ENCODE measurements around the gene ACTL6A.

The ACTL6A gene

DNA sequence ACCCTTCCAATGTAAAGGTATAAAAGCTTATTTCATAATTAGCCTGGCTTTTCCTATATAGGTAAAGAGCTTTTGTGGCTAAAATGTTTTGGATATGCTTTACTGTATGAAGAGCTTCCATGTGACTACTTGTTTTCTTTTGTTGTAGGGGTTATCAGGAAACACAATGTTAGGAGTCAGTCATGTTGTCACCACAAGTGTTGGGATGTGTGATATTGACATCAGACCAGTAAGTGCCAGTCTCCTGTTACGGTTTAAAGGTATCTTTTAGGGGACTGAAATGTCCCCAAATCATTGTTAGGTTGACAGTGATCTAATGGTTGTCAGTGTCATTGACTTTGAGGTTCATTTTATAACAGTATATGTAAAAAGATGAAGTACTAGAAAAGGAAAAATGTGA, 18.3 kb downstream of the ACTL6A start:
- Histone ChIP-seq H3K9me3 (ENCODE audit: insufficient read depth, low read depth, low read length) (no peaks in the 10 kb centered on the region), H3F3A (ENCODE audit: low read depth) (no peaks in the 10 kb centered on the region), H3K9ac (ENCODE audit: low read depth, low read length, poor library complexity, severe bottlenecking) (no peak overlapping the region), H3K36me3 (ENCODE audit: insufficient read depth, low read length) (peaks cover 88% of the 10 kb centered on the region), H3K9me2 (replicated peaks; ENCODE audit: low read depth, low read length) (no peaks in the 10 kb centered on the region), H3K4me2 (ENCODE audit: low read depth, low read length, poor library complexity, severe bottlenecking) (no peak overlapping the region), H3K27me3 (ENCODE audit: insufficient read depth, low read length, poor library complexity, severe bottlenecking) (no peaks in the 10 kb centered on the region), H4K20me1 (ENCODE audit: insufficient read depth, low read length, poor library complexity, severe bottlenecking) (no peaks in the 10 kb centered on the region), H3K4me1 (ENCODE audit: insufficient read depth, low read length, poor library complexity, severe bottlenecking) (no peaks in the 10 kb centered on the region), H3K4me3 (ENCODE audit: low read length, poor library complexity, severe bottlenecking) (no peak overlapping the region), H3K79me2 (ENCODE audit: insufficient read depth, low read length) (no peaks in the 10 kb centered on the region), H2AFZ (ENCODE audit: low read length) (no peak overlapping the region)
- TF ChIP-seq, protein P1, sequence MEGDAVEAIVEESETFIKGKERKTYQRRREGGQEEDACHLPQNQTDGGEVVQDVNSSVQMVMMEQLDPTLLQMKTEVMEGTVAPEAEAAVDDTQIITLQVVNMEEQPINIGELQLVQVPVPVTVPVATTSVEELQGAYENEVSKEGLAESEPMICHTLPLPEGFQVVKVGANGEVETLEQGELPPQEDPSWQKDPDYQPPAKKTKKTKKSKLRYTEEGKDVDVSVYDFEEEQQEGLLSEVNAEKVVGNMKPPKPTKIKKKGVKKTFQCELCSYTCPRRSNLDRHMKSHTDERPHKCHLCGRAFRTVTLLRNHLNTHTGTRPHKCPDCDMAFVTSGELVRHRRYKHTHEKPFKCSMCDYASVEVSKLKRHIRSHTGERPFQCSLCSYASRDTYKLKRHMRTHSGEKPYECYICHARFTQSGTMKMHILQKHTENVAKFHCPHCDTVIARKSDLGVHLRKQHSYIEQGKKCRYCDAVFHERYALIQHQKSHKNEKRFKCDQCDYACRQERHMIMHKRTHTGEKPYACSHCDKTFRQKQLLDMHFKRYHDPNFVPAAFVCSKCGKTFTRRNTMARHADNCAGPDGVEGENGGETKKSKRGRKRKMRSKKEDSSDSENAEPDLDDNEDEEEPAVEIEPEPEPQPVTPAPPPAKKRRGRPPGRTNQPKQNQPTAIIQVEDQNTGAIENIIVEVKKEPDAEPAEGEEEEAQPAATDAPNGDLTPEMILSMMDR (conservative IDR thresholded peaks at IDR 0.05; ENCODE audit: low read length) = no peak
- TF ChIP-seq EZH2phosphoT487 (IDR thresholded peaks at IDR 0.05; ENCODE audit: borderline replicate concordance) = no peak

DNA sequence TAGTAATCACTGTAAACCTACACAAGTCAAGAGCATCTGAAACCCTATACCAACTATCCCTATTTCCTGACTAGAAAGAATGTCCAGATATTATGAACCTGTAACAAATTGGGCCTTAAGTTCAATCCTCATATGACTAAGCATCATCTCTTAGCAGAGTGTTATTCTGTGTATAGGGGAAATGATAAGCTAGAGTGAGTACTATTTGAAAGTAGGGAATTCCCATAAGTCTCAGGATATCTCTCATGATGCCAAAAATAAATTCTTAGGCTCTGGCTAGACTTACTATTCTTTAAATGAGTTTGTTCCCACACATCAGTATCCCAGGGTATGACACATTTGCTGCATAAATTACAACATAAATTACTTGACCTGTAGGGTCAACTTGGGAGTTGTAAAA, 26.4 kb downstream of the ACTL6A start:
- TF ChIP-seq, protein P1 (conservative IDR thresholded peaks at IDR 0.05; ENCODE audit: low read length) = no peak
- TF ChIP-seq EZH2phosphoT487 (IDR thresholded peaks at IDR 0.05; ENCODE audit: borderline replicate concordance) = no peak
- Histone ChIP-seq H3K27me3 (ENCODE audit: insufficient read depth, low read length, poor library complexity, severe bottlenecking) (no peaks in the 10 kb centered on the region), H3K9me2 (replicated peaks; ENCODE audit: low read depth, low read length) (no peaks in the 10 kb centered on the region), H3K36me3 (ENCODE audit: insufficient read depth, low read length) (peaks cover 93% of the 10 kb centered on the region), H3K4me3 (ENCODE audit: low read length, poor library complexity, severe bottlenecking) (no peak overlapping the region), H3K9me3 (ENCODE audit: insufficient read depth, low read depth, low read length) (no peaks in the 10 kb centered on the region), H3K4me1 (ENCODE audit: insufficient read depth, low read length, poor library complexity, severe bottlenecking) (no peaks in the 10 kb centered on the region), H3K9ac (ENCODE audit: low read depth, low read length, poor library complexity, severe bottlenecking) (no peak overlapping the region), H2AFZ (ENCODE audit: low read length) (no peak overlapping the region), H4K20me1 (ENCODE audit: insufficient read depth, low read length, poor library complexity, severe bottlenecking) (no peaks in the 10 kb centered on the region), H3F3A (ENCODE audit: low read depth) (no peaks in the 10 kb centered on the region), H3K4me2 (ENCODE audit: low read depth, low read length, poor library complexity, severe bottlenecking) (no peak overlapping the region), H3K79me2 (ENCODE audit: insufficient read depth, low read length) (no peaks in the 10 kb centered on the region)

DNA sequence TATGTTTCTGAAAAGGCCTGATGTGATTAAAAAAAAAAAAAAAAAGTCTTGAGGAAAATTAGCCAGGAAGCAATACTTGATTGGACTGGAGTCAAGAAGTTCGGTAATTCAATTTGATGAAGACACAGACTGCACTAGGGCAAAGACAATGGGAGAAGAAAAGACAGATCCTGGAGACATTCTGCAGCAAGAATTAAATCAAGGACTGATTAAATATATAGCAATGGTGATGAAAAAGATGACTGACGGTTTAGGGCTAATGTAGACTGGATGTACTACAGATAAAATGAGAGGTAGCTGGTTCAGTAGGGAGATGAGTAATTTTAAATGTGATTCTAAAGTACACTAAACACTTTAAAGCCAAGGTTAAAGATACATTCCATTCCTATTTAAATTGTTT, 27.9 kb downstream of the ACTL6A start:
- TF ChIP-seq EZH2phosphoT487 (IDR thresholded peaks at IDR 0.05; ENCODE audit: borderline replicate concordance) = no peak
- TF ChIP-seq, protein P1 (conservative IDR thresholded peaks at IDR 0.05; ENCODE audit: low read length) = no peak
- no peaks in the 10 kb centered on the region for H3K9me3 ChIP-seq (ENCODE audit: insufficient read depth, low read depth, low read length)
- H3K4me3 ChIP-seq (ENCODE audit: low read length, poor library complexity, severe bottlenecking) = no peak overlapping the region
- peaks cover 4% of the 10 kb centered on the region for H4K20me1 ChIP-seq (ENCODE audit: insufficient read depth, low read length, poor library complexity, severe bottlenecking)
- no peak overlapping the region for H3K4me2 ChIP-seq (ENCODE audit: low read depth, low read length, poor library complexity, severe bottlenecking)
- H3F3A ChIP-seq (ENCODE audit: low read depth) = no peaks in the 10 kb centered on the region
- H3K79me2 ChIP-seq (ENCODE audit: insufficient read depth, low read length) = peaks cover 4% of the 10 kb centered on the region; the same call in 1 of the 2 replicates
- no peaks in the 10 kb centered on the region for H3K9me2 ChIP-seq (replicated peaks; ENCODE audit: low read depth, low read length)
- no peaks in the 10 kb centered on the region for H3K4me1 ChIP-seq (ENCODE audit: insufficient read depth, low read length, poor library complexity, severe bottlenecking)
- no peaks in the 10 kb centered on the region for H3K27me3 ChIP-seq (ENCODE audit: insufficient read depth, low read length, poor library complexity, severe bottlenecking)
- no peak overlapping the region for H3K9ac ChIP-seq (ENCODE audit: low read depth, low read length, poor library complexity, severe bottlenecking)
- H3K36me3 ChIP-seq (ENCODE audit: insufficient read depth, low read length) = peaks cover 90% of the 10 kb centered on the region
- no peak overlapping the region for H2AFZ ChIP-seq (ENCODE audit: low read length)

Measured in Loucy (cell line).